ENCODE data around the gene TUFT1. TPM values are rescaled to one million over a fixed set of nuclear protein-coding genes. Genes with fewer than 3 reads are reported as not detected.

TUFT1 gene
- total RNA-seq, 1 experiment from 2014 or later, result 7.9 TPM

- TF ChIP-seq E2F4 (CRISPR knock-in tag; IDR thresholded peaks at IDR 0.05; ENCODE audit: borderline replicate concordance, low read depth), result no peak
Observed at GRCh38 chr1:151539321-151540020, 638 bp upstream of the TUFT1 start (continued).

GRCh38 chr1:151540982-151541377 lies 871 bp downstream of the TUFT1 start:
- Mint-ChIP-seq H3K27me3 (ENCODE audit: low read depth) (peaks cover 3% of the 10 kb centered on the region; the same call in 1 of the 2 replicates), H3K27ac (peak overlapping the region; percentile 96; the same call in 1 of the 2 replicates), H3K36me3 (peaks cover 24% of the 10 kb centered on the region), H3K4me3 (peak overlapping the region; percentile 96), H3K9me3 (no peaks in the 10 kb centered on the region), H3K4me1 (peaks cover 16% of the 10 kb centered on the region)
- CTCF ChIA-PET, result interaction anchor here (0.5 to 2.7 kb wide), 10 partner anchors 8 to 299 kb away, joined by 3 to 10 read pairs (median 4); partner anchors contain the start of genes C2CD4D and CGN
- ATAC-seq, result peak; percentile 59
- DNase-seq (ENCODE audit: low spot score), result peak; percentile 65
- TF ChIP-seq FOXK1 (CRISPR knock-in tag; IDR thresholded peaks at IDR 0.05), result 0 out of 2 replicates have a peak, but pooled peaks have one; percentile 42
- TF ChIP-seq KAT7 (CRISPR knock-in tag; IDR thresholded peaks at IDR 0.05; ENCODE audit: borderline replicate concordance), result 0 out of 2 replicates have a peak, but pooled peaks have one; percentile 77
- no peak for TF ChIP-seq NR1H2 (CRISPR knock-in tag; IDR thresholded peaks at IDR 0.05)
- POLR2A ChIA-PET, result interaction anchor here (0.6 to 4.5 kb wide), 8 partner anchors 21 to 213 kb away, joined by 3 to 56 read pairs (median 4); partner anchors contain the start of gene CGN

- no peak for DNase-seq (ENCODE audit: low spot score)
- Mint-ChIP-seq H3K27me3 (ENCODE audit: low read depth) (peaks cover 3% of the 10 kb centered on the region; the same call in 1 of the 2 replicates), H3K4me1 (peaks cover 20% of the 10 kb centered on the region), H3K27ac (no peak overlapping the region), H3K4me3 (peak overlapping the region; percentile 96), H3K36me3 (peaks cover 17% of the 10 kb centered on the region), H3K9me3 (no peaks in the 10 kb centered on the region)
- TF ChIP-seq PRDM15 (CRISPR knock-in tag; IDR thresholded peaks at IDR 0.05), result no peak
- CTCF ChIA-PET, result interaction anchor here (1.2 to 2.7 kb wide), 3 partner anchors 30 to 94 kb away, joined by 4 to 10 read pairs (median 9); partner anchors contain the start of gene CGN
- no peak for ATAC-seq
- POLR2A ChIA-PET, result interaction anchor here (0.6 to 4.5 kb wide), 3 partner anchors 30 to 214 kb away, joined by 3 to 56 read pairs (median 4); partner anchors contain the start of gene CGN
Observed at GRCh38 chr1:151541752-151542151, 1.6 kb downstream of the TUFT1 start.

- Mint-ChIP-seq H3K4me3 (no peak overlapping the region), H3K27me3 (ENCODE audit: low read depth) (peaks cover 3% of the 10 kb centered on the region; the same call in 1 of the 2 replicates), H3K36me3 (peaks cover 8% of the 10 kb centered on the region), H3K4me1 (peaks cover 29% of the 10 kb centered on the region), H3K9me3 (no peaks in the 10 kb centered on the region), H3K27ac (no peak overlapping the region)
- TF ChIP-seq TP53 (CRISPR knock-in tag; IDR thresholded peaks at IDR 0.05) (no peak), IRF1 (CRISPR knock-in tag; IDR thresholded peaks at IDR 0.05) (no peak), EMX1 (CRISPR knock-in tag; IDR thresholded peaks at IDR 0.05) (no peak), CREM (CRISPR knock-in tag; IDR thresholded peaks at IDR 0.05) (no peak), MAX (CRISPR knock-in tag; IDR thresholded peaks at IDR 0.05) (no peak), GTF2I (CRISPR knock-in tag; conservative IDR thresholded peaks at IDR 0.05) (no peak), FOXK1 (CRISPR knock-in tag; IDR thresholded peaks at IDR 0.05) (no peak), JUN (CRISPR knock-in tag; IDR thresholded peaks at IDR 0.05) (no peak), NR3C1 (CRISPR knock-in tag; conservative IDR thresholded peaks at IDR 0.05; ENCODE audit: low read depth) (no peak), NFATC4 (CRISPR knock-in tag; IDR thresholded peaks at IDR 0.05) (no peak), AR (CRISPR knock-in tag; IDR thresholded peaks at IDR 0.05) (no peak)
- ATAC-seq, result no peak
- ChIA-PET CTCF (interaction anchor here (2.2 kb wide), 1 partner anchor 51 kb away, joined by 10 read pairs; no protein-coding TSS in a partner anchor), POLR2A (no interaction called here)
- no peak for DNase-seq (ENCODE audit: low spot score)
Observed at GRCh38 chr1:151542710-151543129, 2.6 kb downstream of the TUFT1 start.

Measured in WTC11 (cell line).